MCF 10A (cell line): ENCODE measurements around the gene PXT1. TPM values are rescaled to one million over a fixed set of nuclear protein-coding genes. Genes with fewer than 3 reads are reported as not detected.

Experiments used
- BruUV-seq: library from RNA; stranded (reverse); fragments of 400-500 nt; replicated peaks from 2 replicates; lab custom pipeline; 2021; lab: Mats Ljungman, UMichigan
- CTCF ChIA-PET: fragments of 300-600 bp; sonication (Branson Sonifier 250); formaldehyde crosslinking; extraction: SDS; loops from one replicate; lab custom pipeline; 2021; ENCODE audit warnings: antibody characterized with exemption, inconsistent platforms; lab: Yijun Ruan, JAX
- POLR2A ChIA-PET: fragments of 300-600, 350-650 bp; sonication (Branson Sonifier 250); formaldehyde crosslinking; extraction: SDS; loops from one replicate; lab custom pipeline; 2020; ENCODE audit warnings: antibody characterized with exemption, inconsistent platforms; lab: Yijun Ruan, JAX
- DNase-seq: peaks from one replicate; pipeline ENCODE4 v3.0.0-alpha.2; 2018; ENCODE audit not compliant: unreplicated experiment
- H3K27ac Mint-ChIP-seq: one replicate; pipeline ENCODE4 v1.8.0; 2022; ENCODE audit warnings: mild to moderate bottlenecking, low read depth, mixed read lengths; ENCODE audit not compliant: unreplicated experiment
- H3K27me3 Mint-ChIP-seq: one replicate; pipeline ENCODE4 v1.8.0; 2022; ENCODE audit warnings: mixed read lengths; ENCODE audit not compliant: insufficient read depth, unreplicated experiment
- H3K36me3 Mint-ChIP-seq: one replicate; pipeline ENCODE4 v1.8.0; 2022; ENCODE audit warnings: mild to moderate bottlenecking, moderate library complexity, mixed read lengths; ENCODE audit not compliant: insufficient read depth, unreplicated experiment
- H3K4me1 Mint-ChIP-seq: one replicate; pipeline ENCODE4 v1.8.0; 2022; ENCODE audit warnings: mixed read lengths; ENCODE audit not compliant: insufficient read depth, unreplicated experiment
- H3K4me3 Mint-ChIP-seq: one replicate; pipeline ENCODE4 v1.8.0; 2022; ENCODE audit warnings: mild to moderate bottlenecking, moderate library complexity, mixed read lengths; ENCODE audit not compliant: unreplicated experiment
- H3K9me3 Mint-ChIP-seq: one replicate; pipeline ENCODE4 v1.8.0; 2022; ENCODE audit warnings: mixed read lengths; ENCODE audit not compliant: unreplicated experiment
- intact Hi-C: fragments of 100-400 bp; cut with micrococcal nuclease; formaldehyde crosslinking; loops from 2 replicates; pipeline ENCODE4 v1.14.1; 2022
- total RNA-seq: library from RNA; stranded (reverse); gene quantifications from 2 replicates; pipeline ENCODE4 v1.2.3, GENCODE V29; 2022
- TF ChIP-seq, protein P1 (sequence below): fragments of 200-600 bp; IDR thresholded peaks from one replicate; pipeline ENCODE4 v1.8.0; 2022; ENCODE audit warnings: antibody characterized with exemption, mild to moderate bottlenecking; ENCODE audit not compliant: unreplicated experiment

The PXT1 gene
- total RNA-seq, 1 experiment from 2014 or later, result not detected

DNA sequence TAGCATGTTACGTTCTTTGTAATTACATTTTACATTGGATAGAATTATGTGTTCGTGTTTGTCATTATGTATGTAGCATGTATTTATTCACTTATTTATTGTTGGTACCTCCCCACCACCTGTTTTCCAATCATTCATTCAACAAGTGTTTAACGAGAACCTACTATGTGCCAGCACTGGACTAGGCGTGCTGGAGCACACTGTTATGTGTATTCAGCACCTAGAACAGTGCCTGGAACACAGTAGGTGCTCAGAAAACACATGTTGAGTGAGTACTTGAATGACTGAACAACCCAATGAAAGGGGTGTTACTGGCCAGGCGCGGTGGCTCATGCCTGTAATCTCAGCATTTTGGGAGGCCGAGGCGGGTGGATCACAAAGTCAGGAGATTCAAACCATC is 66.5 kb downstream of the PXT1 start:
- CTCF ChIA-PET, result no interaction called here
- Mint-ChIP-seq H3K4me1 (peaks cover 21% of the 10 kb centered on the region), H3K27ac (no peak overlapping the region), H3K27me3 (peaks cover 13% of the 10 kb centered on the region), H3K4me3 (no peak overlapping the region), H3K9me3 (no peaks in the 10 kb centered on the region), H3K36me3 (no peaks in the 10 kb centered on the region)
- no peak for DNase-seq
- TF ChIP-seq, protein P1, sequence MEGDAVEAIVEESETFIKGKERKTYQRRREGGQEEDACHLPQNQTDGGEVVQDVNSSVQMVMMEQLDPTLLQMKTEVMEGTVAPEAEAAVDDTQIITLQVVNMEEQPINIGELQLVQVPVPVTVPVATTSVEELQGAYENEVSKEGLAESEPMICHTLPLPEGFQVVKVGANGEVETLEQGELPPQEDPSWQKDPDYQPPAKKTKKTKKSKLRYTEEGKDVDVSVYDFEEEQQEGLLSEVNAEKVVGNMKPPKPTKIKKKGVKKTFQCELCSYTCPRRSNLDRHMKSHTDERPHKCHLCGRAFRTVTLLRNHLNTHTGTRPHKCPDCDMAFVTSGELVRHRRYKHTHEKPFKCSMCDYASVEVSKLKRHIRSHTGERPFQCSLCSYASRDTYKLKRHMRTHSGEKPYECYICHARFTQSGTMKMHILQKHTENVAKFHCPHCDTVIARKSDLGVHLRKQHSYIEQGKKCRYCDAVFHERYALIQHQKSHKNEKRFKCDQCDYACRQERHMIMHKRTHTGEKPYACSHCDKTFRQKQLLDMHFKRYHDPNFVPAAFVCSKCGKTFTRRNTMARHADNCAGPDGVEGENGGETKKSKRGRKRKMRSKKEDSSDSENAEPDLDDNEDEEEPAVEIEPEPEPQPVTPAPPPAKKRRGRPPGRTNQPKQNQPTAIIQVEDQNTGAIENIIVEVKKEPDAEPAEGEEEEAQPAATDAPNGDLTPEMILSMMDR, result no peak
- intact Hi-C loops, result no loop called here
- BruUV-seq, result no TSS peak
- POLR2A ChIA-PET, result no interaction called here

DNA sequence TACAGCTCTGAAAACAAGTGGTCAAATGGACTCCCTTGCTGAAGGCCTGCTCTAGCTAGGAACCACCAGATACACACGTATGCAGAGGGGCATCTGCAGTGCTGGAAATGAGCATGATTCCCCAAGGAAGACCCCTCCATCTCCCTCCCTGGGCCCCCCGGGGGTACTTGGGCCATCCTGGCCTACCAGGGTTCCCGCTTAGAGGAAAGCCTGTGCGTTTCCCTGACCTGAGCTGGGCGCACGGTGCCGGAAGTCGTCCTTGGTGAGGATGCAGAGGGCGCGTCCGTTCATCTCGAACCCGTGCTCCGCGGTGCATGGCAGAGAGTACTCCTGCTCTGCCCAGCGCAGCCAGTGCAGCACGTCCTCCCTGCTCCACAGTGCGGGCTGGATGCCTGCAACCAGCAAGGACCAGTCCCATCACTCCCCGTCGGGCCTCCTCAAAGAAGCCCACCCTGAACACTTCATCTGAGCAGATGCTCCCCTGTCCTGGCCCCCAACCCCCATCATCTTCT is 67.0 kb downstream of the PXT1 start:
- DNase-seq, result no peak
- POLR2A ChIA-PET, result no interaction called here
- TF ChIP-seq, protein P1, result no peak
- Mint-ChIP-seq H3K9me3 (no peaks in the 10 kb centered on the region), H3K27ac (no peak overlapping the region), H3K27me3 (peaks cover 13% of the 10 kb centered on the region), H3K4me1 (peaks cover 21% of the 10 kb centered on the region), H3K36me3 (no peaks in the 10 kb centered on the region), H3K4me3 (no peak overlapping the region)
- no TSS peak for BruUV-seq
- CTCF ChIA-PET, result no interaction called here
- intact Hi-C loops, result no loop called here

DNA sequence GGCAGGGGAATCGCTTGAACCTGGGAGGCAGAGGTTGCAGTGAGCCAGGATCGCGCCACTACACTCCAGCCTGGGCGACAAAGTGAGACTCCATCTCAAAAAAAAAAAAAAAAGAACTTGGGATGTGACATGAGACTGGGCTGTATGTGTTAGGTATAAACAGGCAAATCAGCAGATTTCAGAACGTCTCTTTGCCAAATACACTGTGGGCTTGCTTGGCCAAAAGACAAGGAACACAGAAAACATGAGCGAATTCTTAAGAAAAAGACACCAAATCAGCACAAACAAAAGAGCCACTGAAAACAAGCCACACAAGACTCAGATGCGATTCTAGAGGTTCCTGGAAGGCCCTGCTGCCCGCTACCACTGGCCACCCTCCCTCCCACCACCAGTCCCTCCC is 67.7 kb downstream of the PXT1 start:
- DNase-seq, result no peak
- peaks cover 13% of the 10 kb centered on the region for H3K27me3 Mint-ChIP-seq
- BruUV-seq, result no TSS peak
- H3K4me1 Mint-ChIP-seq, result peaks cover 21% of the 10 kb centered on the region
- H3K27ac Mint-ChIP-seq, result no peak overlapping the region
- intact Hi-C loops, result no loop called here
- ChIA-PET CTCF (no interaction called here), POLR2A (interaction anchor here (1.0 kb wide), 1 partner anchor 44 kb away, joined by 3 read pairs; no protein-coding TSS in a partner anchor)
- no peak overlapping the region for H3K4me3 Mint-ChIP-seq
- no peaks in the 10 kb centered on the region for H3K36me3 Mint-ChIP-seq
- H3K9me3 Mint-ChIP-seq, result no peaks in the 10 kb centered on the region
- TF ChIP-seq, protein P1, result no peak

DNA sequence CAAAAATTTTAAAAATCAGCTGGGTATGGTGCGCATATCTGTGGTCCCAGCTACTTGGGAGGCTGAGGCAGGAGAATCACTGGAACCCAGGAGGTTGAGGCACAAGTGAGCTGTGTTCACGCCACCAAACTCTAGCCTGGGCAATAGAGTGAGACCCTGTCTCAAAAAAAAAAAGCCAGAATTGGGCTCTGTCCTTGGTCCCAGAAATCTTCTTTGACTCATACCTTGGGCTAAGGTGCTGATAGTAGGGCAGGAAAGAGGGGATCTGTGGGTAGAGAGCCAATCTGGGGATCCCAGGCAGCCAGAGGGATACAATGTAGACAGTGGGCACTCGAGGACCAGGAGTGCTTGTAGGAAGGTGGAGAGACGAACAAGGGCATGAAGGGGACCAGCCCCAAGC is 68.5 kb downstream of the PXT1 start:
- no TSS peak for BruUV-seq
- DNase-seq, result no peak
- ChIA-PET POLR2A (interaction anchor here (0.7 to 1.1 kb wide), 5 partner anchors 13 to 54 kb away, joined by 3 to 4 read pairs (median 3); no protein-coding TSS in a partner anchor), CTCF (interaction anchor here (0.6 to 1.0 kb wide), 7 partner anchors 10 to 422 kb away, joined by 3 to 4 read pairs (median 3); no protein-coding TSS in a partner anchor)
- Mint-ChIP-seq H3K36me3 (no peaks in the 10 kb centered on the region), H3K4me3 (no peak overlapping the region), H3K9me3 (no peaks in the 10 kb centered on the region), H3K27me3 (peaks cover 13% of the 10 kb centered on the region), H3K27ac (no peak overlapping the region), H3K4me1 (peaks cover 21% of the 10 kb centered on the region)
- TF ChIP-seq, protein P1, result no peak
- intact Hi-C loops, result no loop called here
